NB4 (cell line): Measurements from ENCODE around the gene XYLT1.

ENCODE experiments used
- DNase-seq: peaks from one replicate; pipeline ENCODE4 v3.0.0; 2010; ENCODE audit warnings: low read depth
- H3K4me3 ChIP-seq: one replicate; pipeline ENCODE4 v1.5.1; 2011; ENCODE audit warnings: mild to moderate bottlenecking, low read depth, low read length, moderate library complexity
- CTCF ChIP-seq: IDR thresholded peaks from one replicate; pipeline ENCODE4 v1.5.1; 2012; ENCODE audit warnings: low read depth, low read length
- MYC ChIP-seq: IDR thresholded peaks from 2 replicates; pipeline ENCODE4 v1.6.1; 2011; ENCODE audit warnings: low read depth, low read length
- POLR2A ChIP-seq: IDR thresholded peaks from 2 replicates; pipeline ENCODE4 v1.6.1; 2011; ENCODE audit warnings: mild to moderate bottlenecking; ENCODE audit not compliant: insufficient read length; ENCODE audit errors: extremely low read depth
- TF ChIP-seq, protein P1 (sequence below): IDR thresholded peaks from 2 replicates; pipeline ENCODE4 v1.6.1; 2011; ENCODE audit warnings: low read depth, low read length

XYLT1 gene

GRCh38 chr16:17171250-17172143, 299.3 kb downstream of the XYLT1 start:
- TF ChIP-seq, protein P1, sequence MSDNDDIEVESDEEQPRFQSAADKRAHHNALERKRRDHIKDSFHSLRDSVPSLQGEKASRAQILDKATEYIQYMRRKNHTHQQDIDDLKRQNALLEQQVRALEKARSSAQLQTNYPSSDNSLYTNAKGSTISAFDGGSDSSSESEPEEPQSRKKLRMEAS: no peak
- no peak for TF ChIP-seq MYC
- TF ChIP-seq POLR2A: no peak
- no peak for TF ChIP-seq CTCF
- no peak overlapping the region for H3K4me3 ChIP-seq
- peak; percentile 63 for DNase-seq

DNA sequence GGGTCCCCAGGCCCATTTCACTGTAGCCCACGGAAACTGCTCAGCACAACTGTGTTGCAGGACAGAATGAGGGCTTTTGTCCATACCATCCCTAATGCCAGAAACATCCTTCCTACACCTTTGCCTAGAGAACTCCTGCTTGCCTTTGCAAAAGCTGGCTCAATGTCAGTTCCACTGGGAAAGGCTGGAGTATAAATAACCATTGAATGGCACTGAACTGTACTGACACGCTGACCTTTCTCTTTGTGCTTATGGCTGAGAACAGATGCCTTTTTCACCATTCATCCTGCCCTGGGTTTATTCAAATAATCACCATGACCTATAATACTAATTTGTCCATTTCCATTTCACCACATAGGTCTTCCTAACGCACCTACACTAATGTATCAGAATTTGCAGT, 300.3 kb downstream of the XYLT1 start:
- H3K4me3 ChIP-seq: no peak overlapping the region
- TF ChIP-seq, protein P1: no peak
- TF ChIP-seq POLR2A (no peak), MYC (no peak), CTCF (no peak)
- DNase-seq: no peak

DNA sequence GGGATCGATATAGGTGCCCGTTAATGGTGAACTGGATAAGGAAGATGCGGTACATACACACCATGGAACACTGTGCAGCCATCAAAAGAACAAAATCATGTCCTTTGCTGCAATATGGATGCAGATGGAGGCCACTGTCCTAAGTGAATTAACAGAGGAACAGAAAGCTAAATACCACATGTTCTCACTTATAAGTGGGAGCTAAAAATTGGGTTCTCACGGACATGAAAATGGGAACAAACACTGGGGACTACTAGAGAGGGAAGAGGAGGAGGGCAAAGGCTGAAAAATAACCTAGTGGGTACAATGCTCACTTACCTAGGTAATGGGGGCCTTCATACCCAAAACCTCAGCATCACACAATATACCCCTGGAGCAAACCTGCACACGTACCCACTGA, 302.6 kb downstream of the XYLT1 start:
- DNase-seq: no peak
- H3K4me3 ChIP-seq: no peak overlapping the region
- TF ChIP-seq POLR2A (no peak), CTCF (no peak), MYC (no peak)
- TF ChIP-seq, protein P1: no peak

DNA sequence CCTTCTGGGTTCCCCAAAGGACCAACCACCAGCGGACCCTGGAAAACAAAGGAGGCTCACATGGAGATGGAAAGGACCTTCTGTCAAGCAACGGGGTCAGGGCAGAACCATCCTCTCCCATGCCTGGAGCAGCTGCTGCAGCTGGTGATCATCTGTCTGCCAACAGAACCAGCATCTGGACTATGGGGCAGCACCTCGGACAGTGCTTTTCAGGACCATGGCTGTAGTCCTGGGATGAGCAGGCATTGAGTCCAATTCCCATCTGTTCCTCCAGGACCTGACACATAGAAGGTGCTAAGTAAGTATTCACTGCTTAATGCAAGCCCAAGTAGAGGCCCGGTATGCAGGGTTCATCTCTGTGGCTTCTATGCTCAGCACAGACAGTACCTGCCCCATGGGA, 304.7 kb downstream of the XYLT1 start:
- TF ChIP-seq MYC (no peak), POLR2A (no peak), CTCF (no peak)
- TF ChIP-seq, protein P1: no peak
- no peak for DNase-seq
- H3K4me3 ChIP-seq: no peak overlapping the region

DNA sequence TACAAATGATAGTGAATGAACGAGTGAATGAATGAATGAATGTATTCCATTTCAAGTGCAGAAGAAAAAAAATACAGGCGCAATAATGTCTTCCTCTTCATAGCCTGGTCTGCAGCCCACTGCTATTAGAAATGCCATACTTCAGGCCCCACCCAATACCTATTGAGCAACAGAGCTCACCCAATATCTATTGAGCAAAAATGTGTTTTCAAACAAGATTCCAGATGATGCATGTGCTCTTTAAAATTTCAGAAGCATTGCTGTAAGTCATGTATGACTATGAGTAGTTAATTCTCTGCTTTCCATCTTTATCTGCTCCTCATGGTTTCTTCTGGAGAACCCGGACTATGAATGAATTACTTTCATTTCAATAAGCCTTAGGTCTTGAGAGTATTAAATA, 308.2 kb downstream of the XYLT1 start:
- TF ChIP-seq MYC (no peak), POLR2A (no peak), CTCF (no peak)
- TF ChIP-seq, protein P1: no peak
- H3K4me3 ChIP-seq: no peak overlapping the region
- DNase-seq: no peak
